Measurements from ENCODE around the gene SOCS2. TPM values are rescaled to one million over a fixed set of nuclear protein-coding genes. Genes with fewer than 3 reads are reported as not detected.

SOCS2 gene
- total and polyA plus RNA-seq, 2 of the 13 experiments (the other 11 are each of a cell fraction or from before 2014, with no cell fraction given), result 0.62 to 1.5 TPM

GRCh38 chr12:93578221-93578620, 5.7 kb downstream of the SOCS2 start (continued):
- TF ChIP-seq TFE3 (CRISPR knock-in tag; IDR thresholded peaks at IDR 0.05), result no peak

- DNase-seq (ENCODE audit: low spot score) (no peak), ATAC-seq (no peak), FAIRE-seq (no peak)
- intact Hi-C loops (cut with micrococcal nuclease; ENCODE audit: unreplicated experiment), result no loop called here
- peaks cover 0 to 2% of the 10 kb centered on the region in 2 experiments; a peak in 1 of 5 replicates for H3K27me3 ChIP-seq (ENCODE audit: control insufficient read depth in 1 of 2, insufficient read depth in 2 of 2, low read length in 2 of 2)
- no peak for TF ChIP-seq NFYB (CRISPR knock-in tag; IDR thresholded peaks at IDR 0.05)
- TF ChIP-seq JUNB (CRISPR knock-in tag; IDR thresholded peaks at IDR 0.05; ENCODE audit: borderline replicate concordance), result no peak
- TF ChIP-seq KDM3A (CRISPR knock-in tag; IDR thresholded peaks at IDR 0.05; ENCODE audit: low read depth), result no peak
- no peak for TF ChIP-seq ZNF761 (CRISPR knock-in tag; conservative IDR thresholded peaks at IDR 0.05)
- no peak for TF ChIP-seq ZFP62 (CRISPR knock-in tag; IDR thresholded peaks at IDR 0.05)
- TF ChIP-seq CREB3 (CRISPR knock-in tag; IDR thresholded peaks at IDR 0.05), result no peak
- TF ChIP-seq ZNF574 (CRISPR knock-in tag; IDR thresholded peaks at IDR 0.05), result no peak
- no peaks in the 10 kb centered on the region for H3K36me3 ChIP-seq (replicated peaks in 1 of 2; ENCODE audit: control insufficient read depth in 1 of 2, insufficient read depth in 2 of 2, low read length in 2 of 2)
- no peaks in the 10 kb centered on the region for H4K20me1 ChIP-seq (ENCODE audit: insufficient read depth, low read length)
- H3K9ac ChIP-seq (ENCODE audit: insufficient read depth, low read depth, low read length), result no peak overlapping the region
- H3K4me3 ChIP-seq (replicated peaks in 1 of 3; ENCODE audit: insufficient read depth in 1 of 3, low read depth in 2 of 3, low read length in 3 of 3), result no peak overlapping the region
- no peak overlapping the region for H3K27ac ChIP-seq (ENCODE audit: extremely low read length, insufficient read depth, low read length)
- no peak overlapping the region for H2AFZ ChIP-seq (ENCODE audit: low read length)
- H3K4me2 ChIP-seq (ENCODE audit: low read depth, low read length), result no peak overlapping the region
- H3K79me2 ChIP-seq (ENCODE audit: insufficient read depth, low read length), result no peaks in the 10 kb centered on the region
- ChIA-PET CTCF (ENCODE audit: low intra/inter-chr PET ratio, low total read pairs) (no interaction called here), POLR2A (interaction anchor here (0.7 kb wide), 1 partner anchor 23 kb away, joined by 3 read pairs; no protein-coding TSS in a partner anchor)
- no peaks in the 10 kb centered on the region for H3K9me3 ChIP-seq (ENCODE audit: low read length)
- in situ Hi-C loops (cut with HindIII; ENCODE audit: extremely low pct_ligation_motif_present, low pct_unique_long_range_greater_than_20kb), result no loop called here
- no TSS peak for BruUV-seq (replicated peaks)
- no peaks in the 10 kb centered on the region for H3K4me1 ChIP-seq (ENCODE audit: insufficient read depth, low read length)
Measured at GRCh38 chr12:93580682-93581081, 8.2 kb downstream of the SOCS2 start.
